GM11168 (cell line): Measurements from ENCODE around the gene ATP11A.

Experiments
- in situ Hi-C: fragments of 300-500 bp; cut with MboI; formaldehyde crosslinking; loops from one replicate; pipeline ENCODE4 v1.12.0; 2022; ENCODE audit warnings: low sequenced_read_pairs; ENCODE audit not compliant: unreplicated experiment

The ATP11A gene

DNA sequence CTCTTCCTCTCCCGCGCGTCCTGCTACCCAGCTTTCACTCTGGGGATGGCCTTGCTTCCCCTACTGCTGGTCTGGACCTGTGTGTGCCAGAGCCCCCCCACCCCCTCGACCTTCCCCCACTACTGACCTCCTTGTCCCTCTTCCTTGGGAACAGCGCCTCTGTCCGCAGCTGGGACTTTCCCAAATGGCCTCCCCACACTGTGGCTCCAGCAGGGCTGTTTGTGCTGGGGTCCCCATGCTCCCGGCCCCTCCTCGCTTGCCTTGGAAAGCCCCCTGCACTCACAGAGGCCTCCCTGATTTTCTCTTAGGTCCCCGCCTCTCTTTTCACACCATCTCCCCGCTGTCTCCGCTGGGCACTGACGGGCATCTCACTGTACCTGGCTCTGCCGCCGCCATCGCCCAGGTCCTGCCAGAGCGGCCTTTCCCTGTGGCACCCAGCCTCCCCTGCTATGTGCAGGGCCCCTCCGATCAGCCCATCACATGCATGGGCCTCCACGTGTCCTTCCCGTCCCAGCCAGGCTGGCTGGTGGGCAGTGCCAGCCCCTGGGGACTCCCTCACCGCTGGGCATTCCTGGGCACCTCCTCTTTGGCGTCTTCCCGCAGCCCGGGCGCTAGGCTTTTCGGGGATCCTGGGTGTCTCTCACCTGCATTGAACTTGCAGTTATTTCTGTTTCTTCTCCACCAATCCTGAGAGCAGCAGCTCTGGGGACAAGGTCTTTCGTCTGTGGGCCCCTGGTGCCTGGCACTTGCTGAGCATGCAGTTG is 118.7 kb downstream of the ATP11A start:
- in situ Hi-C loops = no loop called here

DNA sequence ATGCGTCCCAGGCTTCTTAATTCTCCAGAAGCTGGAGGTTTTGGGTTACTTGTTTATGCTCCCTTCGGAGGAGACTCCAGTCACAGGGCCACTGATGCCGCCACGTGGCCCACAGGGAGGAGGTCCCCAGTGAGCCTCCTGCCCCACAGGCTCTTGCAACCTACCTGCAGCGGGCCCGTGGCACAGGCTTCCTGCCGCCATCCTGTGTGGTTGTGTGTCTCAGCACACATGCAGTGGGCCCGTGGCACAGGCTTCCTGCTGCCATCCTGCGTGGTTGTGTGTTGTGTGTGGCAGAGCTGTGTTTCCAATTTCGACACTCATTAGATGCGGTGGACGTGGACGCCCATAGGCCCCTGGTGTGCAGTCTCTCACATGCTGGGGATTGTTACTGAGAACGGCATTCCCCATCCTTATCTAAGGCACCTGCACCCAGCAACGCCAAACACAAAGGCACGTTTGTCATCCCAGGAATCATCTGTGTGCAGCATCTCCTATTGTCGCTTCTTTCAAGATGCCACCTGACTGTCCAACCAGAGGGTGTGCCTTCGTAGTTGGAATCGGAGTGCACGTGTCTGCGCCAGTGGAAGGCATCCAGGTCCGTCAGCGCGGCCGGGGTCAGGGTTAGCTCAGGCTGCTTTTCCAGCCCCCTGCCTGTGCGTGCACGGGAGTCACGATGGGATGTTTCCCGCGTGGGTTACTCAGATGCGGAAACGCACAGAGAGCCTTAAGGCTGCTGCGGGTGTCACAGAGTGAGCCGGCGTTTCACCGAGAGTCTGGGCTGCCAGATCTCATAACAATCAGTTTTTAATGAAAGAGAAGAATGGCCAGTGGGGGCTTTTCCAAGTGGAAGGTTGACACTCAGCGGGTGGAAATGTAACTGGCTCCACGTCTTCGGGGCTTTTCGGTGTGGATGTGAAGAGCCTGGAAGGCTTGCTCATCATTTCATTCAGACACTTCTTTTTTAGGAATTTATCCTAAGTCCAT is 119.8 kb downstream of the ATP11A start:
- in situ Hi-C loops = no loop called here

DNA sequence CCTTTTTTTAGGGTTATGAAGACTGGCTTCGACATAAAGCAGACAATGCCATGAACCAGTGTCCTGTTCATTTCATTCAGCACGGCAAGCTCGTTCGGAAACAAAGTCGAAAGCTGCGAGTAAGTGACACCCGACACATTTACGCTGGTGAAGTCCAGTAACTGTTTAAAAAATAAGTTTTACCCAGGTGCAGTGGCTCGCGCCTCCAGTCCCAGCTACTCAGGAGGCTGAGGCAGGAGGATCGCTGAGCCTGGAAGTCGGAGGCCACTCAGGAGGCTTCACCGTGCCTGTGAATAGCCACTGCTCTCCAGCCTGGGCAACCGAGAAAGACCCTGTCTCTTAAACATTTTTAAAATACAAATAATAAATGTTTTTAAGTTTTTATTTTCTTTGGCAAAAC is 120.8 kb downstream of the ATP11A start:
- in situ Hi-C loops = no loop called here

DNA sequence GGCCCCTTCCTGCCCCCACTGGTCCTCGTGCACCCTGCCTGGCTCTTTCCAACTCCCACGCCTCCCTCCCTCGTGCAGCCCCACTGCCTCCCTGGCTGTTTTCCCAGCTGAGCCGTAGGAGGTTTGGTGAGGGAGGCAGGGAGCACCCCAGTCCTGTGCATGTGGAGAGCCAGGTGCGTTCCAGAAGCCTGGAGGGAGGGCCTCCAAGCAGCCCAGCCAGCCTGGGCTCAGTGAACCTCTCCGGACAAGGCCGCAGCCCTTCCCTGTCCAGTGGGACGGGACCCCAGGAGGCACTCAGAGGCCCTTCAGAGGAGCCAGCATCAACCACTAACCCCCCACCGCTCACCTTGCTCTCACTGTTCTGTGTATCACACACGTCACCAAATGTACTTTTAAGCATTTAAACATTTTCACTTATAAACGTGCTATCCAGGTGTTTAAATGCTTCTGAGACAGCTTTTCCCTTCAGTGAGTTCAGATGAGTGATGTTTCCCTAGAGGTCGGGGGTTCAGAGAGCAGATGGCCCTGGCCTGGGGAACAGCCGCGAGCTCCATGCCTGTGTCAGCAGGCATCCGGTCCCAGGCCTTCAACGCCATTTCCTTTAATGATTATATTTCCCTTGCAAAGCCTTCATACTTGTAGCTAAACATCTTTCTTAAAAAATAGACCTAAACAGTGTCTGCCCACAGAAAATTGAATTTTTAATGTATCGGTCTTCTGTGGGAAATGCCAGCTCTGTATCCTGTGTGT is 122.6 kb downstream of the ATP11A start:
- in situ Hi-C loops = no loop called here

DNA sequence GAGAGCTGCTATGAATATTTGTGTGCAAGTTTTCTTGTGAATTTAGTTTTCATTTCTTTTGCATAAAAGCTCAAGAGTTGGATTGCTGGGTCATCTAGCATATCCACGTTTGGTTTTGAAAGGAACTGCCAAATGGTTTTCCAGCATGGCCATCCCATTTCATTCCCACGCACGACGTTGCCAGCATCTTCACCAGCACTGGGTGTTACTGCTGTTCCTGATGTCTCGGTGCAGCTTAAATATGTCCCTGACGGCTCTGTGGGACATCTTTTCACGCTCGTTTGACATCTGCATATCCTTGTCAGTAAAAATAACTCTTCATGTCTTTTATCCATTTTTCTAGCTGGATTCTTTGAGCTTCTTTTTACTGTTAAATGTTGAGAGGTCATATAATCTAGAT is 123.7 kb downstream of the ATP11A start:
- in situ Hi-C loops = no loop called here

DNA sequence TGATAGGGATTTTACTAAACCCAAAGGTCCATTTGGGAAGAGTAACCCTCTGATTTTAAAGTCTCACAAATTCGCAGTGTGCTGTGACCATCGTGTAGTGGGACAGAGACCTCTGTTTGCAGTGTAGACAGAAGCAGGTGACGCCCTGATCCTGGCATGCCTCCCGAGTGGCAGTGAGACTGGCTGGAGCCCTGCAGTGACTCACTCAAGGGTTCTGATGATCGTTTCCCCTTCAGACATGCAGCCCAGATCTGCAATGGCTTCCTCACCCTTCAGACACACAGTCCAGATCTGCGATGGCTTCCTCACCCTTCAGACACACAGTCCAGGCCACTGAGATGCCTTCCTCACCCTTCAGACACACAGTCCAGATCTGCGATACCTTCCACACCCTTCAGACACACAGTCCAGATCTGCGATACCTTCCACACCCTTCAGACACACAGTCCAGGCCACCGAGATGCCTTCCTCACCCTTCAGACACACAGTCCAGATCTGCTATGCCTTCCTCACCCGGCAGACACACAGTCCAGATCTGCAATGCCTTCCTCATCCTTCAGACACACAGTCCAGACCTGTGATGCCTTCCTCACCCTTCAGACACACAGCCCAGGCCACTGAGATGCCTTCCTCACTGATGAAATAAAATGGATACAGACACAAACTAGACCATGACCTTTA is 125.2 kb downstream of the ATP11A start:
- in situ Hi-C loops = no loop called here

DNA sequence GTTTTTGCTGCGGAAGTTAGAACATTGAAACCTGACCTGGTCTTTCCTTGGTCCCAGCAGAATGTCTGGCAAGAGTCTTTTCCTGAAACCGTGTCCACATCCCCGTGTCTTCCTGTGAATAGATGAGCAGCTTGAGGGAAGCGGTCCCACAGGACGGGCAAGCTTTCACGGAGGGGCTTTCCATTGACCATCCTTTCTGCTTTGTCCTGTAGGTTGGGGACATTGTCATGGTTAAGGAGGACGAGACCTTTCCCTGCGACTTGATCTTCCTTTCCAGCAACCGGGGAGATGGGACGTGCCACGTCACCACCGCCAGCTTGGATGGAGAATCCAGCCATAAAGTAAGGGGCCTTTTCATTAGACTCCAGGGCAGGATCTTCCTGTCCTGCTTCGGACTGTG is 126.0 kb downstream of the ATP11A start:
- in situ Hi-C loops = no loop called here

DNA sequence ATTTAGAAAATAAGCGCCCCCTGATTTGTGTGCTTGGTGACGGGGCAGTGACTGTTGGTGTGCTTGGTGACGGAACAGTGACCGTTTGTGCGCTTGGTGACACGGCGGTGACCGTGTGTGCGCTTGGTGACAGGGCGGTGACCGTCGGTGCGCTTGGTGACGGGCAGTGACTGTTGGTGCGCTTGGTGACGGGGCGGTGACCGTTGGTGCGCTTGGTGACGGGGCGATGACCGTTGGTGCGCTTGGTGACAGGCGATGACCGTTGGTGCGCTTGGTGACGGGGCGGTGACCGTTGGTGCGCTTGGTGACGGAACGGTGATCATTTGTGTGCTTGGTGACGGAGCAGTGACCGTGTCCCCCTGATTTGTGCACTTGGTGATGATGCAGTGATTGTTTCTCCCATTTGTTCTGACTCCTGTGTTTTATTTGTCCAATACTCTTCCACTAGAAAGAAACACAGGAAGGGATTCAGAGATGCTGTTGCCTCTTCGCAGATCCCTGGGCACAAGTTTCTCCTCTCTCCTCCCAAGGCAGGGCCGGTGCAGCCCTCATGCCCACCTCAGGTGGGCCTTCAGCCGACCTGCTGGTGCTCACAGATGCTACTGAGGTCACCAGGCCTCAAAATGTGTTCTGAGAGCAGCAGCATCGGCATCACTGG is 128.3 kb downstream of the ATP11A start:
- in situ Hi-C loops = no loop called here

DNA sequence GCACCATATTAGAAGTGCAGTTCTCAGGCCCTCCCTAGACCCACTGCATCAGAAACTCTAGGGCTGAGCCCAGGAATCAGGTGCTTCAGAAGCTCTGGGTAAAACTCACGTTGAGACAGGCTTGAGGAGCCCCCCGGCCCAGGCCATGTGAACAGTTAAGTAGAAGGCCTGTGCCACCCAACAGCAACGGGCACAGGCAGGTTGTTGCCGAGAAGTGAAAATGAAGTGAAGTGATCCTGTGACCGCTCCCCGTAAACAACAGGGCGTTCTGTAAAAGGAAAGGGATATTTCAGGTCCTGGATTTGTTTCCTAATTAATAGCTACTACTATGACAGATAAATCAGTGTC is 128.8 kb downstream of the ATP11A start:
- in situ Hi-C loops = no loop called here

DNA sequence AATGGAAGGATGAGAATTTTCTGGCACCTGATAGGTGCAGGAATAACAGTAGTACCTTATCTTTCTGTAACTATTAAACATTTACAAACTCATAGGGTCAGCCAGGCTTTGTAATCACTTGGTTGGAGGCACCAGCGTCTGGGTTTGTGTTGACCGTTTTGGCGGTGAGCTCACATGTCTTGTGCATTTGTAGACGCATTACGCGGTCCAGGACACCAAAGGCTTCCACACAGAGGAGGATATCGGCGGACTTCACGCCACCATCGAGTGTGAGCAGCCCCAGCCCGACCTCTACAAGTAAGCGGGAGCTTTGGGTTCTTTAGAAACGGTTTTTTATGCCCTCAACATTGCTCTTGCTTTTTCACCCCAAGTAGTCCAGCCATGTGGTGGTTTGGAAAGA is 129.3 kb downstream of the ATP11A start:
- in situ Hi-C loops = no loop called here

DNA sequence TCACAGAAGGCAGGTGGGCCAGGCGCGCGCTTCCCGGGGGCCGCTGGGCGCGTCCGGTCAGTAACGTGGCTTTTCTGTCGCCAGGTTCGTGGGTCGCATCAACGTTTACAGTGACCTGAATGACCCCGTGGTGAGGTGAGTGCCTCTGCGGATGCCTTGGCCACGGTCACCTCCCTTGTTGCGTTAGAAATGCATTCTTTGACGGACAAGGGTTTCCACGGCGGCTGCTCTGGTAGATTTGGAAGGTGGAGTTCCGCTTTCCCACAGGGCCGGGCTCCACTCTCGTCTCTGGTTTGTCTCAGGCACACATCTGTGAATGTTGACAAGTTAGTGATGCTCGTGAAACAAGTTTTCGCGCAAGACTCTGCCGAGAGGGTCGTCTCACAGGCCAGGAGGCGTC is 130.0 kb downstream of the ATP11A start:
- in situ Hi-C loops = no loop called here

DNA sequence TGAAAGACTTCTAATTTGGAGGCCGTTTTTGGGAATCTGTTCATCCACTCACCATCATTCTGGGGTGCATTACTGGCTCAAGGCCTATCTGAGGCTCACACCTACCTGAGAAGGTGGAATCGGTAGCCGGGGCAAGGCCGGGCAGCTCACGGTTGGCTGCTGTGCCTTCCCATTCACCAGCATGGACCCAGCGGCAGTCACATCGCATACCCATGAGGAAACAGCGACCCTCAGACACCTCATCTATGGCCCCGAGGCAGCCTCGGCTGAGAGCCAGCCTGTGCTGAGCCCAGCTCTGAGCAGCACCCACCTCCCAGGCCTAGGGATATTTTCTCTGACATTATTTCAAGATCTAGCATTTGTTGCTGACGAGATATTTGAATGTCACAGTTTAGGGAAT is 130.5 kb downstream of the ATP11A start:
- in situ Hi-C loops = no loop called here

DNA sequence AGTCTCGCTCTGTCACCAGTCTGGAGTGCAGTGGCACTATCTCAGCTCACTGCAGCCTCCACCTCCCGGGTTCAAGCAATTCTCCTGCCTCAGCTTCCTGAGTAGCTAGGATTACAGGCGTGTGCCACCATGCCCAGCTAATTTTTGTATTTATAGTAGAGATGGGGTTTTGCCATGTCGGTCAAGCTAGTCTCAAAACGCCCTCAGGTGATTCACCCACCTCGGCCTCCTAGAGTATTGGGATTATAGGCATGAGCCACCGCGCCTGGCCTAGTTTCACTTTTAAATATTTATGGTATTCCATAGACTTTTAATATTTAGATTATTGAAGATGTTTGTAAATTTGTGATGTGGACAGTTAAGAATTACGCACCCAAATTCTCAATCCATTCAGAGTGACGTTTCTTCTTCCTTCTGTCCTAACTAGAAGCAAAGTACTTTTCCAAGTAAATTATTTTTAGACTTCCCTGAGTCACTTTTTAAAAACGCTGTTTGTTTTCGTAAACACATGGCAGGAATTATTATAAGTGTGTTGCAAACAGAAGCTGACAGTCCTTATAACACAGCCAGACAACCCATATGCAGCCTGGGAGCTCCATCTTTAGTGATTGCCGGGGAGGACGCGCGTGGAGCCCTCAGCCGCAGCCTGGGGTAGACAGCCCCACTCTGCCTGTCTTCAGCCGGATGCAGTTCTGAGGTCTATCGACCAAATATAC is 131.7 kb downstream of the ATP11A start:
- in situ Hi-C loops = no loop called here

DNA sequence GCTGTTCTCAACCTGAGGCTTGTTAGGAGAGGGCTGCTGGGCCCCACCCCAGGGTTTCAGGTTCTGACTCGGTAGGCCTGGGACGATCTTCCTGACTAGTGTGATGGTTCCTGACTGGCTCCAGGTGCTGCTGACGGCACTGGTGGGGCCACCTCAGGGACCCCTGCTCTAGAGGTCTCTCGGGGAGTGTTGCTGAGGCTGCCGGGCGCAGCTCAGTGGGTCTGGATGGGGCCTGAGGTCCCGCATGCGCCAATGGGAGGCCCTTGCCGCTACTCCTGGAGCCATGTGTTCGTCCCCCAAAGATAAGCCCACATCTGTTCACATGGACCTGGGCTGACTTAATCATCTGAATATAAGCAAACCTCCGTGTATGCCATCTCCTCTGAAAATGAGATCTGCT is 133.0 kb downstream of the ATP11A start:
- in situ Hi-C loops = no loop called here

DNA sequence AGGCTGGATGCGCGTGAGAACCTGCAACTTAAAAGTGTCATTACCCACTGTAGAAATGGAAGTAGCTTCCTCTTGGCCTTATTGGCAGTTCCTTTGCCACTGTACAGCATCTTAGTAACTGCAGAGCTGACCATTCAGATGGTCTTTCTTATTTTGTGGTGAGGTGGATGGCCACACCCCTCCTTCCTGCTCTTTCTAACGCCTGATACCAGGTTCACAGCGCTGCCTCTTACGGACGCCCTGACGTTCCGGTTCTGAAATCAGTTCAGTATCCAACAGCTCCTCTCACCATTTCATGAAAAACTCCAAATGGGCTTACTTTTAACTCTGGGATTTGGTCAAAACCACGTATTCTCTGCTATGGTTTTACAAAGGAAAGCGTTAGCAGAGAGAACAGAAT is 134.6 kb downstream of the ATP11A start:
- in situ Hi-C loops = no loop called here

DNA sequence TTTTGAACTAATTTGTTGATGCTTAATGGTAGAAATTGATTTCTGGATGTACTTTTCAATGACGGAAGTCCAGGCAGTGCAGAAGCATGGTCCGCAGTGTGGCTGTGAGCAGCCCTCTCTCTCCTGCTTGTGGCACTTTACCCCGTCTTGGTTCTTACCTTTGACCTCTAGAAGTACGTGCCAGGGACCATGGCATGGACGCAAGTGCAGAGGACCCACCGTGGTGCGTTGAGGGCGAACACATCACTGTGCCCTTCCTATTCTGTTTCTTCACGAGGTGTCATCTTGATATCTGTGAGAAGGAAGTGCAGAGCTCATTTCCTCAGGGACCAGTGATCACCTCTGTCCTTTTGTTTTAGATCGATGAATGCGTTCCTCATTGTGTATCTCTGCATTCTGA is 135.2 kb downstream of the ATP11A start:
- in situ Hi-C loops = no loop called here

DNA sequence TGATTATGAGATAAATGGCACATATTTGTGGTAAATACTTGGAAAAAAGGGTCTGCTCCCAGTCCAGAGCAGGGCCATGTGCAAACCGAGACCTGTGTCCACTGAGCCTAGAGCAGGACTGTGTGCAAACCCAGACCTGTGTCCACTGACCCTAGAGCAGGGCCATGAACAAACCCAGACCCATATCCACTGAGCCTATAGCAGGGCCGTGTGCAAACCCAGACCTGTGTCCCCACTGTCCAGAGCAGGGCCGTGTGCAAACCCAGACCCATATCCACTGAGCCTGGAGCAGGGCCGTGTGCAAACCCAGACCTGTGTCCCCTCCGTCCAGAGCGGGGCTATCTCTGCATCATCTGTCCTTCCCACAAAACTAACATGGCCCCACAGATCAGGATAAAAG is 136.0 kb downstream of the ATP11A start:
- in situ Hi-C loops = no loop called here

DNA sequence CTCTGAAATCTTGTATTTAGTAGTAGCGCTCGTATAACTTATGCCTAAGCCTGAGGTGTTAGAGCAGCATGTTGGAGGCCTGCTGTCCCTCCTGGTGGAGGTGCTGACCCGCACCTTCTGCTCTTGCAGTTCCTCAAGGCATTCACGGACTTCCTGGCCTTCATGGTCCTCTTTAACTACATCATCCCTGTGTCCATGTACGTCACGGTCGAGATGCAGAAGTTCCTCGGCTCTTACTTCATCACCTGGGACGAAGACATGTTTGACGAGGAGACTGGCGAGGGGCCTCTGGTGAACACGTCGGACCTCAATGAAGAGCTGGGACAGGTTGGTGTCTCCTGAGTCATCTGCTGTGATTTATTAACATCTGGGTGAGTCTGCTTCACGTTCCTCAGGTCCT is 136.7 kb downstream of the ATP11A start:
- in situ Hi-C loops = no loop called here

DNA sequence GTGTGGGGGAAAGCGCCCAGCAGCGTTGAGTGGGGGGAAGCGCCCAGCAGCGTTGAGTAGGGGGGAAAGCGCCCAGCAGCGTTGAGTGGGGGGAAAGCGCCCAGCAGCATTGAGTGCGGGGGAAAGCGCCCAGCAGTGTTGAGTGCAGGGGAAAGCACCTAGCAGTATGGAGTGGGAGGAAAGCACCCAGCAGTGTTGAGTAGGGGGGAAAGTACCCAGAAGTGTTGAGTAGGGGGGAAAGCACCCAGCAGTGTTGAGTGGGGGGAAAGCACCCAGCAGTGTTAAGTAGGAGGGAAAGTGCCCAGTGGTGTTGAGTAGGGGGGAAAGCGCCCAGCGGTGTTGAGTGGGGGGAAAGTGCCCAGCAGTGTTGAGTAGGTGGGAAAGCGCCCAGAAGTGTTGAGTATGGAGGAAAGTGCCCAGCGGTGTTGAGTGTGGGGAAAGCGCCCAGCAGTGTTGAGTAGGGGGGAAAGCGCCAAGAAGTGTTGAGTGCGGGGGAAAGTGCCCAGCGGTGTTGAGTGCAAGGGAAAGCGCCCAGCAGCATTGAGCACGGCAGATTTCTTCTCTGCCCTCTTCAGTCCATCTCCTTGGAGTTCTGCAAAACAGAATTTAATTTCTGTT is 138.4 kb downstream of the ATP11A start:
- in situ Hi-C loops = no loop called here
